Endothelial cell of umbilical vein (primary cell): ENCODE data around the gene LTBP1. TPM values are rescaled to one million over a fixed set of nuclear protein-coding genes. Genes with fewer than 3 reads are reported as not detected.

Experiments used
- BruUV-seq: library from RNA; stranded (reverse); fragments of 400-500 nt; replicated peaks from 2 replicates; lab custom pipeline; 2021; lab: Mats Ljungman, UMichigan
- CTCF ChIA-PET: fragments of 300-600, 350-600 bp; sonication (Branson Sonifier 250); formaldehyde crosslinking; loops from one replicate; lab custom pipeline; 2021; ENCODE audit warnings: antibody characterized with exemption, inconsistent platforms; lab: Charles Lee
- POLR2A ChIA-PET: fragments of 300-600, 350-600 bp; sonication (Branson Sonifier 250); formaldehyde crosslinking; loops from one replicate; lab custom pipeline; 2021; ENCODE audit warnings: antibody characterized with exemption, inconsistent platforms; lab: Charles Lee
- DNase-seq: peaks from one replicate; pipeline ENCODE4 v3.0.0-alpha.2; 2011; ENCODE audit warnings: low read depth, low spot score
- FAIRE-seq: peaks from 2 replicates; lab custom pipeline; 2011; peaks lifted over from hg19 to GRCh38; lab: Jason Lieb, UNC
- H2AFZ ChIP-seq: 2 replicates; pipeline ENCODE4 v1.6.0; 2012; ENCODE audit warnings: low read depth, low read length, control low read depth, inconsistent platforms
- H3K27ac ChIP-seq: 2 replicates; pipeline ENCODE4 v1.5.1; 2011; ENCODE audit warnings: low read depth, mild to moderate bottlenecking, control low read depth, low read length, moderate library complexity; ENCODE audit not compliant: insufficient read depth
- H3K27me3 ChIP-seq, 2 experiments: 2 replicates each; pipeline versions ENCODE4 v1.6.0 to v1.6.1; 2011; ENCODE audit warnings: low read length in 2 of 2, mixed read lengths in 1 of 2; ENCODE audit not compliant: control insufficient read depth in 2 of 2, insufficient read depth in 2 of 2
- H3K36me3 ChIP-seq, 2 experiments: 2 replicates in 1 of 2; 3 replicates in 1 of 2; pipeline ENCODE4 v1.5.1; 2011; ENCODE audit warnings: low read length in 2 of 2, mild to moderate bottlenecking in 1 of 2, moderate library complexity in 1 of 2; ENCODE audit not compliant: control insufficient read depth in 2 of 2, insufficient read depth in 2 of 2; ENCODE audit errors: extremely low read depth in 1 of 2
- H3K4me1 ChIP-seq: 3 replicates; pipeline ENCODE4 v1.5.1; 2011; ENCODE audit warnings: mild to moderate bottlenecking, low read length; ENCODE audit not compliant: control insufficient read depth, insufficient read depth; ENCODE audit errors: extremely low read depth
- H3K4me2 ChIP-seq: 2 replicates; pipeline ENCODE4 v1.6.1; 2011; ENCODE audit warnings: low read length, control low read depth, mixed read lengths; ENCODE audit not compliant: insufficient read depth
- H3K4me3 ChIP-seq, 3 experiments: fragments of 200-600 bp in 1 of 3; sonication (generic), shearing (Covaris generic) in 1 of 3; replicated peaks in 1 of 3; 2 replicates each; pipeline ENCODE4 v1.5.1; 2011 to 2016; ENCODE audit warnings: control low read depth in 3 of 3, low read length in 3 of 3, mild to moderate bottlenecking in 2 of 3, inconsistent platforms in 1 of 3, low read depth in 1 of 3, moderate library complexity in 1 of 3; ENCODE audit not compliant: insufficient read depth in 1 of 3
- H3K79me2 ChIP-seq: 2 replicates; pipeline ENCODE4 v1.6.0; 2012; ENCODE audit warnings: low read length, inconsistent platforms; ENCODE audit not compliant: control insufficient read depth, insufficient read depth
- H3K9ac ChIP-seq: replicated peaks from 2 replicates; pipeline ENCODE3; 2011; ENCODE audit warnings: low read length, control low read depth; ENCODE audit not compliant: insufficient read depth; ENCODE audit errors: extremely low read depth
- H3K9me1 ChIP-seq: replicated peaks from 3 replicates; pipeline ENCODE4 v1.6.0; 2011; ENCODE audit warnings: mild to moderate bottlenecking, low read length; ENCODE audit not compliant: control insufficient read depth, insufficient read depth; ENCODE audit errors: extremely low read depth
- H3K9me3 ChIP-seq: replicated peaks from 2 replicates; pipeline ENCODE4 v1.5.1; 2012; ENCODE audit warnings: low read length, inconsistent platforms; ENCODE audit not compliant: control insufficient read depth, insufficient read depth
- H4K20me1 ChIP-seq: replicated peaks from 2 replicates; pipeline ENCODE3; 2011; ENCODE audit warnings: mild to moderate bottlenecking, low read length; ENCODE audit not compliant: control insufficient read depth, insufficient read depth; ENCODE audit errors: extremely low read depth
- CTCF ChIP-seq, 2 donors: IDR thresholded peaks; 1 replicate in 1 of 2; 2 replicates in 1 of 2; pipeline ENCODE4 v1.5.1; 2011; ENCODE audit warnings: low read length in 2 of 2, mild to moderate bottlenecking in 2 of 2, moderate library complexity in 2 of 2, control low read depth in 1 of 2, inconsistent platforms in 1 of 2, low read depth in 1 of 2; ENCODE audit not compliant: insufficient read depth in 1 of 2; ENCODE audit errors: extremely low read depth in 1 of 2
- EZH2 ChIP-seq: IDR thresholded peaks from 2 replicates; pipeline ENCODE4 v1.6.1; 2012; ENCODE audit warnings: borderline replicate concordance, low read depth, mild to moderate bottlenecking, moderate library complexity, low read length, inconsistent platforms; ENCODE audit not compliant: severe bottlenecking
- FOS ChIP-seq: IDR thresholded peaks from 2 replicates; pipeline ENCODE4 v1.6.1; 2011; ENCODE audit warnings: mild to moderate bottlenecking, low read length, moderate library complexity, borderline replicate concordance; ENCODE audit not compliant: insufficient read depth
- GATA2 ChIP-seq: IDR thresholded peaks from 2 replicates; pipeline ENCODE4 v1.7.0; 2011; ENCODE audit warnings: low read depth, mild to moderate bottlenecking, moderate library complexity, mixed read lengths, low read length; ENCODE audit not compliant: insufficient read length, insufficient read depth
- JUN ChIP-seq: IDR thresholded peaks from 2 replicates; pipeline ENCODE4 v1.6.1; 2011; ENCODE audit warnings: borderline replicate concordance, low read depth; ENCODE audit not compliant: insufficient read length, insufficient read depth
- MAX ChIP-seq: IDR thresholded peaks from 2 replicates; pipeline ENCODE4 v1.6.1; 2011; ENCODE audit not compliant: insufficient read depth, insufficient read length
- MYC ChIP-seq: IDR thresholded peaks from one replicate; pipeline ENCODE4 v1.6.1; 2011; ENCODE audit warnings: mild to moderate bottlenecking, low read depth, low read length
- POLR2A ChIP-seq: IDR thresholded peaks from 2 replicates; pipeline ENCODE4 v1.6.1; 2012; ENCODE audit warnings: low read depth, mild to moderate bottlenecking, control low read depth, low read length
- POLR2AphosphoS5 ChIP-seq: IDR thresholded peaks from 2 replicates; pipeline ENCODE4 v1.6.1; 2012; ENCODE audit warnings: low read depth, mild to moderate bottlenecking, control low read depth, low read length, moderate library complexity; ENCODE audit not compliant: insufficient read depth
- dilution Hi-C: fragments of 300-500 bp; cut with MboI; formaldehyde crosslinking; loops from one replicate; pipeline ENCODE4 v1.15.0; 2019; ENCODE audit warnings: low sequenced_read_pairs; ENCODE audit not compliant: extremely low pct_ligation_motif_present
- intact Hi-C: fragments of 100-400 bp; cut with micrococcal nuclease; formaldehyde crosslinking; loops from one replicate; pipeline ENCODE4 v1.10.0; 2022
- polyA plus RNA-seq, 4 experiments: library from polyadenylated mRNA; depleted of rRNA in 3 of 4; stranded (reverse) in 3 of 4; unstranded in 1 of 4; fragments of >200 nt; gene quantifications; 2 replicates each; pipeline versions ENCODE4 v1.2.1 to v1.2.3, GENCODE V29; 2011 to 2012; ENCODE audit warnings: missing spikeins in 1 of 4
- total RNA-seq: library from RNA; stranded (reverse); gene quantifications from 2 replicates; pipeline ENCODE4 v1.2.3, GENCODE V29; 2021

The LTBP1 gene
- total and polyA plus RNA-seq, 2 donors (not counting 3 experiments of a cell fraction or from before 2014, with no cell fraction given), result 57.4 to 68.2 TPM

GRCh38 chr2:33241072-33241471, 294.3 kb downstream of the LTBP1 start:
- FAIRE-seq (no peak), DNase-seq (peak; percentile 33)
- CTCF ChIA-PET, result no interaction called here
- no peak overlapping the region for H3K4me3 ChIP-seq
- no peaks in the 10 kb centered on the region for H4K20me1 ChIP-seq
- H3K79me2 ChIP-seq, result no peaks in the 10 kb centered on the region
- H3K4me1 ChIP-seq, result peaks cover 65% of the 10 kb centered on the region
- H3K27me3 ChIP-seq, result no peaks in the 10 kb centered on the region
- no peaks in the 10 kb centered on the region for H3K9me3 ChIP-seq
- H2AFZ ChIP-seq, result peak overlapping the region; percentile 36
- dilution Hi-C loops, result no loop called here
- no peaks in the 10 kb centered on the region for H3K36me3 ChIP-seq
- BruUV-seq, result no TSS peak
- peak overlapping the region; percentile 75 for H3K27ac ChIP-seq
- H3K9ac ChIP-seq, result no peak overlapping the region
- POLR2A ChIA-PET, result no interaction called here
- no peaks in the 10 kb centered on the region for H3K9me1 ChIP-seq
- intact Hi-C loops, result loop anchor here (1.0 kb wide), 1 partner anchor 101 kb away; no protein-coding TSS in a partner anchor
- TF ChIP-seq MYC (no peak), GATA2 (peak; percentile 16), CTCF (IDR thresholded peaks at IDR 0.05; ENCODE audit: extremely low read depth in 1 of 2, insufficient read depth in 1 of 2, low read depth in 1 of 2, low read length in 2 of 2) (no peak), POLR2A (no peak), POLR2AphosphoS5 (no peak), EZH2 (no peak), FOS (peak; percentile 14), JUN (no peak), MAX (no peak)
- no peak overlapping the region for H3K4me2 ChIP-seq
